Measurements from ENCODE around the gene BIRC2.

The BIRC2 gene

GRCh38 chr11:102375720-102376399 lies 28.8 kb downstream of the BIRC2 start:
- no peak for DNase-seq (ENCODE audit: low read depth)

GRCh38 chr11:102377891-102378290 lies 30.9 kb downstream of the BIRC2 start:
- DNase-seq (ENCODE audit: low read depth), result no peak

GRCh38 chr11:102378818-102379217 lies 31.8 kb downstream of the BIRC2 start:
- no peak for DNase-seq (ENCODE audit: low read depth)

- no peak for DNase-seq (ENCODE audit: low read depth)
Observed at GRCh38 chr11:102382384-102382783, 35.4 kb downstream of the BIRC2 start.

- no peak for DNase-seq (ENCODE audit: low read depth)
Observed at GRCh38 chr11:102383839-102384238, 36.8 kb downstream of the BIRC2 start.

GRCh38 chr11:102384419-102385079 lies 37.5 kb downstream of the BIRC2 start:
- DNase-seq (ENCODE audit: low read depth), result no peak

GRCh38 chr11:102385085-102386007 lies 38.3 kb downstream of the BIRC2 start:
- no peak for DNase-seq (ENCODE audit: low read depth)

- DNase-seq (ENCODE audit: low read depth), result no peak
Observed at GRCh38 chr11:102386136-102386734, 39.2 kb downstream of the BIRC2 start.

GRCh38 chr11:102387043-102387781 lies 40.2 kb downstream of the BIRC2 start:
- DNase-seq (ENCODE audit: low read depth), result no peak

- DNase-seq (ENCODE audit: low read depth), result no peak
Observed at GRCh38 chr11:102389253-102389652, 42.2 kb downstream of the BIRC2 start.

GRCh38 chr11:102390667-102391465 lies 43.9 kb downstream of the BIRC2 start:
- peak; percentile 32 for DNase-seq (ENCODE audit: low read depth)

- DNase-seq (ENCODE audit: low read depth), result no peak
Observed at GRCh38 chr11:102391549-102392237, 44.7 kb downstream of the BIRC2 start.

GRCh38 chr11:102393272-102393730 lies 46.3 kb downstream of the BIRC2 start:
- DNase-seq (ENCODE audit: low read depth), result no peak

- no peak for DNase-seq (ENCODE audit: low read depth)
Observed at GRCh38 chr11:102395720-102396393, 48.8 kb downstream of the BIRC2 start.

GRCh38 chr11:102396708-102397563 lies 49.9 kb downstream of the BIRC2 start:
- DNase-seq (ENCODE audit: low read depth), result no peak

GRCh38 chr11:102398297-102398696 lies 51.3 kb downstream of the BIRC2 start:
- DNase-seq (ENCODE audit: low read depth), result no peak

- DNase-seq (ENCODE audit: low read depth), result no peak
Observed at GRCh38 chr11:102399189-102399588, 52.2 kb downstream of the BIRC2 start.

GRCh38 chr11:102400603-102401002 lies 53.6 kb downstream of the BIRC2 start:
- no peak for DNase-seq (ENCODE audit: low read depth)
